K562 treated with DMSO at 1 percent for 12 hours (cell line): ENCODE measurements around the gene ATP1B3. TPM values are rescaled to one million over a fixed set of nuclear protein-coding genes. Genes with fewer than 3 reads are reported as not detected.

Experiments used
- total RNA-seq: library from RNA; unstranded; fragments of 300-600 nt; gene quantifications from 2 replicates; pipeline ENCODE4 v1.2.3, GENCODE V29; 2022; ENCODE audit not compliant: insufficient read depth

The ATP1B3 gene
- total RNA-seq, result 145 and 189 TPM in 2 replicates

DNA sequence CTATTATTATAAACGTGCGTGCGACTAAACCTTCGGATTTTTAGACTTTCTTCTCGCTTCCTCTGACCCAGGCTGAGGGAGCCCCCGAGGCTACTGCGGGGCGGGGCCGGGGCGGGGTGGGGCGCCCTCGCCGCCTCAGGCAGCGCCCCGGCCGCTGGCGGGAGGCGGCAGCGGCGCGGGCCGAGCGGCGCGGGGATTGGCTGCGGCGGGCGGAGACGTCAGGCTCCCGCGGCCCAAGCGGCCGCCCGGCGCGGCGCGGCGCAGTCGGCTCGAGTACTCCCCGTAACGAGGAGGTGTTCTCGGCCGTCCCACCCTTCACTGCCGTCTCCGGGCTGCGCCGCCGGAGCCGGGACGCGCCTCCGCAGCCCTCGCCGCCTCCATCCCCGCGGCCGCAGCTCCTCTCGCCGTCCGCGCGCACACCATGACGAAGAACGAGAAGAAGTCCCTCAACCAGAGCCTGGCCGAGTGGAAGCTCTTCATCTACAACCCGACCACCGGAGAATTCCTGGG is at the start of gene ATP1B3:
ATP1B3 (plus strand) TSS at position 263 of the 510 bp plus-strand sequence; CDS start at position 422, 159 bp downstream.

Other genes with a start within 250 kb of the ATP1B3 start
- gene RNF7, start 138.3 kb upstream of the ATP1B3 start, total RNA-seq, result 85.6 and 98.6 TPM in 2 replicates
- not detected in 2 replicates for gene GRK7, start 113.2 kb upstream of the ATP1B3 start, total RNA-seq